DND-41 (cell line): ENCODE results near the gene OSTF1.

Experiments
- ATAC-seq: fragments of 200-7000 bp; cut with Tn5 transposase; 3 replicates; pipeline ENCODE4 v1.9.1; 2021; ENCODE audit warnings: low read depth; ENCODE audit not compliant: insufficient read depth
- DNase-seq: peaks from one replicate; pipeline ENCODE4 v3.0.0-alpha.2; 2020
- H2AFZ ChIP-seq: 2 replicates; pipeline ENCODE4 v1.6.0; 2012; ENCODE audit warnings: low read depth, low read length
- H3K27ac ChIP-seq: 2 replicates; pipeline ENCODE4 v1.5.1; 2012; ENCODE audit warnings: low read length, inconsistent platforms
- H3K27me3 ChIP-seq: fragments of 200-600 bp; sonication (generic); 2 replicates; pipeline ENCODE4 v1.6.0; 2012; ENCODE audit warnings: low read length, mild to moderate bottlenecking, inconsistent platforms; ENCODE audit not compliant: insufficient read depth, poor library complexity
- H3K36me3 ChIP-seq: 2 replicates; pipeline ENCODE4 v1.5.1; 2012; ENCODE audit warnings: low read length, inconsistent platforms; ENCODE audit not compliant: insufficient read depth
- H3K4me1 ChIP-seq: 2 replicates; pipeline ENCODE4 v1.5.1; 2012; ENCODE audit warnings: mild to moderate bottlenecking, low read length; ENCODE audit not compliant: insufficient read depth
- H3K4me2 ChIP-seq: 2 replicates; pipeline ENCODE4 v1.6.0; 2012; ENCODE audit warnings: mild to moderate bottlenecking, moderate library complexity, low read length, inconsistent platforms; ENCODE audit not compliant: insufficient read depth
- H3K4me3 ChIP-seq, 2 experiments: fragments of 200-600 bp in 1 of 2; shearing (Covaris generic) in 1 of 2; 2 replicates each; pipeline ENCODE4 v1.5.1; 2012 to 2016; ENCODE audit warnings: inconsistent platforms in 2 of 2, low read length in 2 of 2, mild to moderate bottlenecking in 2 of 2, low read depth in 1 of 2, moderate library complexity in 1 of 2
- H3K79me2 ChIP-seq: 2 replicates; pipeline ENCODE4 v1.6.0; 2012; ENCODE audit warnings: low read length, inconsistent platforms; ENCODE audit not compliant: insufficient read depth
- H3K9ac ChIP-seq: 2 replicates; pipeline ENCODE4 v1.6.0; 2012; ENCODE audit warnings: low read depth, mild to moderate bottlenecking, inconsistent platforms, low read length, moderate library complexity
- H3K9me3 ChIP-seq: 2 replicates; pipeline ENCODE4 v1.5.1; 2012; ENCODE audit warnings: low read length, moderate library complexity, mild to moderate bottlenecking, inconsistent platforms; ENCODE audit not compliant: insufficient read depth, severe bottlenecking
- H4K20me1 ChIP-seq: 2 replicates; pipeline ENCODE4 v1.6.0; 2012; ENCODE audit warnings: low read length; ENCODE audit not compliant: insufficient read depth
- CTCF ChIP-seq: IDR thresholded peaks from 2 replicates; pipeline ENCODE4 v1.5.1; 2012; ENCODE audit warnings: borderline replicate concordance, low read length, moderate library complexity, mild to moderate bottlenecking; ENCODE audit not compliant: poor library complexity, severe bottlenecking; ENCODE audit errors: extremely low read depth
- EZH2 ChIP-seq: IDR thresholded peaks from 3 replicates; pipeline ENCODE4 v1.6.1; 2012; ENCODE audit warnings: borderline replicate concordance, low read depth, mild to moderate bottlenecking, moderate library complexity, low read length, inconsistent platforms; ENCODE audit not compliant: severe bottlenecking

The OSTF1 gene

GRCh38 chr9:75085640-75086039 lies 2.7 kb upstream of the OSTF1 start:
- ATAC-seq: no peak

GRCh38 chr9:75086541-75087288 lies 1.6 kb upstream of the OSTF1 start:
- H3K9ac ChIP-seq: peak overlapping the region; percentile 96
- H2AFZ ChIP-seq: peak overlapping the region; percentile 74; the same call in 1 of the 2 replicates
- no peaks in the 10 kb centered on the region for H3K27me3 ChIP-seq
- DNase-seq: no peak
- TF ChIP-seq EZH2 (no peak), CTCF (no peak)
- no peak for ATAC-seq
- H3K4me1 ChIP-seq: peaks cover 43% of the 10 kb centered on the region
- H3K4me3 ChIP-seq: peak overlapping the region; percentile 39 to 98; a peak in 3 of 4 replicates
- H3K36me3 ChIP-seq: no peaks in the 10 kb centered on the region
- peaks cover 47% of the 10 kb centered on the region for H3K79me2 ChIP-seq
- H3K4me2 ChIP-seq: peak overlapping the region; percentile 95
- no peaks in the 10 kb centered on the region for H4K20me1 ChIP-seq
- no peaks in the 10 kb centered on the region for H3K9me3 ChIP-seq
- H3K27ac ChIP-seq: peak overlapping the region; percentile 83

More at GRCh38 chr9:75085640-75086039, 2.7 kb upstream of the OSTF1 start:
- H3K4me2 ChIP-seq: peak overlapping the region; percentile 95; the same call in 1 of the 2 replicates
- H3K27ac ChIP-seq: no peak overlapping the region
- H3K4me3 ChIP-seq: no peak overlapping the region
- no peaks in the 10 kb centered on the region for H3K27me3 ChIP-seq
- no peak for DNase-seq
- H3K36me3 ChIP-seq: no peaks in the 10 kb centered on the region
- peaks cover 36% of the 10 kb centered on the region for H3K79me2 ChIP-seq
- no peaks in the 10 kb centered on the region for H4K20me1 ChIP-seq
- H2AFZ ChIP-seq: no peak overlapping the region
- H3K4me1 ChIP-seq: peaks cover 32% of the 10 kb centered on the region
- H3K9ac ChIP-seq: no peak overlapping the region
- H3K9me3 ChIP-seq: no peaks in the 10 kb centered on the region
- TF ChIP-seq EZH2 (no peak), CTCF (no peak)

DNA sequence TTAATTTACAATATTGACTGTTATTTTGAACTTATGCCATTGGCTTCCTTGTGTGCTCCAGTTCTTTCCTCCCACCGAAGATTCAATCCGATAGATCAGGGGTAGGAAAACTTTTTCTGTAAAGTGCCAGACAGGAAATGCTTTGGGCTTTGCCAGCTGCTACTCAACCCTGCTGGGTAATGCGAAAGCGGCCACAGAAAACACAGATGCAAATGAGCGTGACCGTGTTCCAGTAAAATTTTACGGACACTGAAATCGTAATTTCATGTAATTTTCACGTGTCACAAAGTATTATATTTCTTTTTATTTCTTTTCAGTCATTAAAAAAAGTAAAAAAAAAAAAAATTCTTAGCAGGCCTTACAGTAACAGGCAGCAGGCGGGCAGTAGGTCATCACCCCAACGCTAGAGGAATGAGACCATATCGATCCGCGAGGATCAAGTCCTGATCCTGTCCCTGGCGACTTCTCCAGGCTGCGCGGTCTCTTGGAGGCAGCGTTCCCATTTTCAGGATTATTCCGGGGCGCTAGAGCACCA lies 958 bp upstream of the OSTF1 start:
- Histone ChIP-seq H4K20me1 (no peaks in the 10 kb centered on the region), H3K27ac (peak overlapping the region; percentile 83), H3K4me2 (peak overlapping the region; percentile 95), H3K36me3 (no peaks in the 10 kb centered on the region), H3K79me2 (peaks cover 53% of the 10 kb centered on the region), H3K4me1 (peaks cover 49% of the 10 kb centered on the region), H3K27me3 (no peaks in the 10 kb centered on the region), H3K9ac (peak overlapping the region; percentile 96), H3K4me3 (peak overlapping the region; percentile 39 to 98; a peak in 3 of 4 replicates), H3K9me3 (no peaks in the 10 kb centered on the region), H2AFZ (peak overlapping the region; percentile 74)
- ATAC-seq (peak; percentile 27; the same call in 1 of the 3 replicates), DNase-seq (peak; percentile 62)
- TF ChIP-seq CTCF (no peak), EZH2 (no peak)
